Measurements from ENCODE around the gene CDC20B.
"Not testable (repeated sequence)": the region's sequence is repeated elsewhere in the genome, so short reads cannot be mapped to it uniquely, and the experiment has no call there.

CDC20B gene

DNA sequence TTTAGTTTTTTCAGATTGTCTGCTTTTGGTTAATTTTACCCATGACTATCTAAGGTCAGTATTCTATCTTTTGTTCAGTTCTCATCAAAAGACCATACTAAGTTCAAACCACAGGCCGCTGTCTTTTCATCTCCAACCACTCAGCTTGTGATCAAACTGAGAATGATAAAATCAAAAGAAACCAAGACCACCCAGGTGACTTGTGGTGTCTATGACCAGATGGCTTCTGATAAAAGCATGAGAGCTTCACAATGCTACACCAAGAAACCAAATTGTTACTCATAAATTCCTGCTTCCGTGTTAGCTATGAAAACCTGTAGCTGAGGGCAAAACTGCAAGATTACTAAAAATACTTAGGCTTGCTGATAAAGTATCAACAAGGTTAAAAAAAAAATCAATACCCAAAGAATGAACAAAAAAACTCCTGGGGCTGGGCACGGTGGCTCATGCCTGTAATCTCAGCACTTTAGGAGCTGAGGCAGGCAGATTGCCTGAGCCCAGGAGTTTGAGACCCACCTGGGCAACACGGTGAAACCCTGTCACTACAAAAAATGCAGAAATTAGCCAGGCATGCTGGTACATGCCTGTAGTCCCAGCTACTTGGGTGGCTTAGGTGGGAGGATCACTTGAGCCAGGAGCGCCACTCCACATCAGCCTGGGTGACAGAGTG, 38.8 kb downstream of the CDC20B start:
- no peak for TF ChIP-seq CTCF (conservative IDR thresholded peaks at IDR 0.05; ENCODE audit: low read length)
- no peak overlapping the region for H3K4me3 ChIP-seq (ENCODE audit: low read length)
- no peak for DNase-seq (ENCODE audit: low read depth)

- no peak for DNase-seq (ENCODE audit: low read depth)
- no peak for TF ChIP-seq CTCF (conservative IDR thresholded peaks at IDR 0.05; ENCODE audit: low read length)
- H3K4me3 ChIP-seq (ENCODE audit: low read length) = no peak overlapping the region
Observed at GRCh38 chr5:55123365-55123764, 49.6 kb downstream of the CDC20B start.

- DNase-seq (ENCODE audit: low read depth) = no peak
- no peak for TF ChIP-seq CTCF (conservative IDR thresholded peaks at IDR 0.05; ENCODE audit: low read length)
- H3K4me3 ChIP-seq (ENCODE audit: low read length) = no peak overlapping the region
Observed at GRCh38 chr5:55114061-55114460, 58.9 kb downstream of the CDC20B start.

DNA sequence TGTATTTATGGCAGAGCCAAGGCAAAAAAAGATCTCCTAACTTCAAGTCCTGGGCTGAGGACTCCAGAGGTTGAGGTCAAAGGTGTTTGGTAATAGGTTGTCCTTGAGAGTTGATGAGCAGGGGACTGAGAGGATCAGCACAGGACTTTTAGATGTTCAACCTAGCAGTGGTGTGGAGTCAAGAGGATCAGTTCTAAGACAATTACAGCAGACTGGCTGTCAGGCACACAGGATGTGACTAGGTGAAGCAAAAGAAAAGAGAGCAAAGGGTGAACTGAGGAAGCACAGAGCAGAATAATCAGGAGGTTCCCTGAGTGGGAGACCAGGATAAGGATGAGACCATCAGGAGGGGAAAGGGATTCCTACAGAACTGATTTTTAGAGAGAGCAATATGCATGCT, 59.6 kb downstream of the CDC20B start:
- H3K4me3 ChIP-seq (ENCODE audit: low read length) = no peak overlapping the region
- DNase-seq (ENCODE audit: low read depth) = no peak
- no peak for TF ChIP-seq CTCF (conservative IDR thresholded peaks at IDR 0.05; ENCODE audit: low read length)

DNA sequence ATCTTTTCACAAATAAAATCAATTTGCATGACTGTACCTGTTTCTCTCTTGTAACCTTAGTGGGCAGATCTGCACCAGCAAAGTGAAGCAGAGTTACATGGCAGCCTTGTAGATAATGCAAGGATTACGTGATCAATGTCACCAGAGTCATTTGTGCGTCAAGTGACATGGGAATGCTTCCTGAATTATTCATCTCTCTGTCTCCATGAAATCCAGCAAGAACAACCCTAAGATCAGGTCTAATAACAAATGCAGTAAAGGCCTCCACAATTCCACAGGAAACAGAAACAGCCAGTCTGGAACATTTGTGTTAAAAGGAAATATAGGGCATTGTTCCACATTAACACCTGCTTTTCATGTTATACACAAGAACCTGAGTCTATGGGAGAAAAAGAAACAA, 62.8 kb downstream of the CDC20B start:
- TF ChIP-seq CTCF (conservative IDR thresholded peaks at IDR 0.05; ENCODE audit: low read length) = no peak
- no peak overlapping the region for H3K4me3 ChIP-seq (ENCODE audit: low read length)
- no peak for DNase-seq (ENCODE audit: low read depth)

DNA sequence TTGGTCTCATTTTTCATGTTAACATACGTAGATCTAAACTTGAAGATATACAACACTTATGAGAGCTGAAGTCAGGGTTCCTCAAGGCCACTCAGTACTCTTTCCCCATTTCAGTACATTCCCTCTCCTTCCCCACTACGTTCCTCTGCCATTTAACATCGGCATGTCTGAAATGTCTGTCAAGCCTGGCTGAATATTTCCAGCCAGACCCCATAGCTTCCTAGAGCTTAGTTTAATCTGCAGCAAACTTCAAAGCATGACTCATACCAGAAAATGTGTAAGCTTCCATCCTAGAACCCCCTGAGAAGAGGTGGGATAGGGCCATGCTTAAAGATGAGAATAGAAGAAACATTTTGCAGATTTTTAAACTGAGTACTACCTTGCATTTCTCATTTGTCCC, 64.3 kb downstream of the CDC20B start:
- no peak for TF ChIP-seq CTCF (conservative IDR thresholded peaks at IDR 0.05; ENCODE audit: low read length)
- H3K4me3 ChIP-seq (ENCODE audit: low read length) = no peak overlapping the region
- no peak for DNase-seq (ENCODE audit: low read depth)

GRCh38 chr5:55105976-55106375, 67.0 kb downstream of the CDC20B start:
- not testable (repeated sequence) for H3K4me3 ChIP-seq (ENCODE audit: low read length); DNase-seq (ENCODE audit: low read depth)

Data from AG10803 (cell line).